ENCODE results near the gene TBL1XR1.

The TBL1XR1 gene

GRCh38 chr3:177106184-177106583 is 91.1 kb downstream of the TBL1XR1 start:
- DNase-seq: peak; percentile 7

- no peak for DNase-seq
Measured at GRCh38 chr3:177105623-177106022, 91.7 kb downstream of the TBL1XR1 start.

GRCh38 chr3:177104299-177104992 is 92.8 kb downstream of the TBL1XR1 start:
- no peak for DNase-seq

- DNase-seq: no peak
Measured at GRCh38 chr3:177102553-177102952, 94.7 kb downstream of the TBL1XR1 start.

- DNase-seq: no peak
Measured at GRCh38 chr3:177098551-177098950, 98.7 kb downstream of the TBL1XR1 start.

GRCh38 chr3:177096615-177097014 is 100.7 kb downstream of the TBL1XR1 start:
- DNase-seq: no peak

GRCh38 chr3:177093966-177094365 is 103.3 kb downstream of the TBL1XR1 start:
- no peak for DNase-seq

- DNase-seq: no peak
Measured at GRCh38 chr3:177089901-177090300, 107.4 kb downstream of the TBL1XR1 start.

- DNase-seq: no peak
Measured at GRCh38 chr3:177089110-177089509, 108.2 kb downstream of the TBL1XR1 start.

GRCh38 chr3:177085794-177086193 is 111.5 kb downstream of the TBL1XR1 start:
- DNase-seq: no peak

- DNase-seq: no peak
Measured at GRCh38 chr3:177084616-177085015, 112.7 kb downstream of the TBL1XR1 start.

- no peak for DNase-seq
Measured at GRCh38 chr3:177080122-177080521, 117.2 kb downstream of the TBL1XR1 start.

- no peak for DNase-seq
Measured at GRCh38 chr3:177079684-177080083, 117.6 kb downstream of the TBL1XR1 start.

GRCh38 chr3:177071496-177072156 is 125.7 kb downstream of the TBL1XR1 start:
- no peak for DNase-seq

GRCh38 chr3:177069514-177070329 is 127.6 kb downstream of the TBL1XR1 start:
- DNase-seq: no peak

GRCh38 chr3:177068967-177069366 is 128.3 kb downstream of the TBL1XR1 start:
- DNase-seq: no peak

- no peak for DNase-seq
Measured at GRCh38 chr3:177066068-177066467, 131.2 kb downstream of the TBL1XR1 start.

GRCh38 chr3:177065285-177066033 is 131.8 kb downstream of the TBL1XR1 start:
- no peak for DNase-seq

- DNase-seq: no peak
Measured at GRCh38 chr3:177062052-177062732, 135.1 kb downstream of the TBL1XR1 start.

GRCh38 chr3:177061369-177061768 is 135.9 kb downstream of the TBL1XR1 start:
- DNase-seq: no peak

- DNase-seq: no peak
Measured at GRCh38 chr3:177060492-177060891, 136.8 kb downstream of the TBL1XR1 start.

- no peak for DNase-seq
Measured at GRCh38 chr3:177058648-177059047, 138.6 kb downstream of the TBL1XR1 start.

All from NCI-H345 (cell line).